ENCODE measurements around the gene SUN2. TPM values are rescaled to one million over a fixed set of nuclear protein-coding genes. Genes with fewer than 3 reads are reported as not detected.
A peak's percentile ranks its signal among the peaks of the same experiment; 100 is the strongest.

Gene SUN2
- total RNA-seq, 1 donor from 2014 or later, result 896 TPM

- H3K27ac ChIP-seq, result no peak overlapping the region
- TF ChIP-seq, protein P1, sequence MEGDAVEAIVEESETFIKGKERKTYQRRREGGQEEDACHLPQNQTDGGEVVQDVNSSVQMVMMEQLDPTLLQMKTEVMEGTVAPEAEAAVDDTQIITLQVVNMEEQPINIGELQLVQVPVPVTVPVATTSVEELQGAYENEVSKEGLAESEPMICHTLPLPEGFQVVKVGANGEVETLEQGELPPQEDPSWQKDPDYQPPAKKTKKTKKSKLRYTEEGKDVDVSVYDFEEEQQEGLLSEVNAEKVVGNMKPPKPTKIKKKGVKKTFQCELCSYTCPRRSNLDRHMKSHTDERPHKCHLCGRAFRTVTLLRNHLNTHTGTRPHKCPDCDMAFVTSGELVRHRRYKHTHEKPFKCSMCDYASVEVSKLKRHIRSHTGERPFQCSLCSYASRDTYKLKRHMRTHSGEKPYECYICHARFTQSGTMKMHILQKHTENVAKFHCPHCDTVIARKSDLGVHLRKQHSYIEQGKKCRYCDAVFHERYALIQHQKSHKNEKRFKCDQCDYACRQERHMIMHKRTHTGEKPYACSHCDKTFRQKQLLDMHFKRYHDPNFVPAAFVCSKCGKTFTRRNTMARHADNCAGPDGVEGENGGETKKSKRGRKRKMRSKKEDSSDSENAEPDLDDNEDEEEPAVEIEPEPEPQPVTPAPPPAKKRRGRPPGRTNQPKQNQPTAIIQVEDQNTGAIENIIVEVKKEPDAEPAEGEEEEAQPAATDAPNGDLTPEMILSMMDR (IDR thresholded peaks at IDR 0.05), result no peak
- H3K4me3 ChIP-seq, result no peak overlapping the region
- H3K9me3 ChIP-seq, result no peaks in the 10 kb centered on the region
- H3K4me1 ChIP-seq, result peaks cover 20 to 22% of the 10 kb centered on the region in 2 donors
- H3K36me3 ChIP-seq, result peaks cover 71 to 82% of the 10 kb centered on the region in 2 donors
- H3K27me3 ChIP-seq, result no peaks in the 10 kb centered on the region
- no peak for DNase-seq (ENCODE audit: low spot score in 2 of 2)
- intact Hi-C loops (cut with DNase I), result no loop called here
Measured at GRCh38 chr22:38736257-38736570, 19.6 kb downstream of the SUN2 start.

DNA sequence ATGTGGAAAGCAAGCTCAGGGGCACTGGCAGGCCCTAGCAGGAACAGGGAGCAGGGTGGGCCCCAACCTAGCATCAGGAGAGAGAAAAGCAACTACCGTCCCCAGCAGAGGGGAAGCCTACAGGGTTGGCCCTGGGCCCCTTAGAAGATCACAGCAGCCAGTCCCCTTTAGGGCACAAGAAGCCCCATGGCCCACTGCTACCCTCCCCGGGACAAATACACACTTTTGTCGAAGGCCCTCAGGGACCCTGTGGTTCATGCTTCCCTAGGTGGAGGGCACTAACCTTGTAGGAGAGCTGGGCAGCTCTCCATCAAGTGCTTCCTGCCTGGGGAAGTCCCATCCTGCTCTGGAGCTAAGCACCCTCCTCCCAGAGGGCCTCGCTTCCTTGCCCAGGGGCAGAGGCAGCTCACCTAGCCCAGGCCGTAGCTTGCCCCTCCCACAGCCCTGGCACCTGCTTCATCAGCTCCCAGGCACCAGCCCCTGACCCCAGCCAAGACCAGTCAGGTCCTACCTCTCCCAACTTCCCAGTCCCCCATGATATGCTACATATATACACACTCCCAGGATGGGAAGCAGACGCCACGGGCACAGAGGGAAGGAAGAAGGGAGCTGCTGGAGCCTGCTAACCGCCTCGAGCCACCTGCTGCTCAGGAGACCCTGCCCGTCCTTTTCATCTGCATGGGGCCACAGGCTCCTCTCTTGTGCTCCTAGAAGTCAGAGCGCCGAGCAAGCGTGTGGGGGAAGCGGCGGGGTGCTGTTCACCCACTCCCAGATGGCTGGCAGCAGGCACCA lies 20.1 kb downstream of the SUN2 start:
- Histone ChIP-seq H3K27me3 (no peaks in the 10 kb centered on the region), H3K27ac (peak overlapping the region in 1 of 2 donors; percentile 22), H3K4me3 (no peak overlapping the region), H3K9me3 (no peaks in the 10 kb centered on the region), H3K36me3 (peaks cover 67 to 82% of the 10 kb centered on the region in 2 donors), H3K4me1 (peaks cover 20 to 22% of the 10 kb centered on the region in 2 donors)
- no peak for DNase-seq (ENCODE audit: low spot score in 2 of 2)
- TF ChIP-seq, protein P1 (IDR thresholded peaks at IDR 0.05), result no peak
- intact Hi-C loops (cut with DNase I), result no loop called here

DNA sequence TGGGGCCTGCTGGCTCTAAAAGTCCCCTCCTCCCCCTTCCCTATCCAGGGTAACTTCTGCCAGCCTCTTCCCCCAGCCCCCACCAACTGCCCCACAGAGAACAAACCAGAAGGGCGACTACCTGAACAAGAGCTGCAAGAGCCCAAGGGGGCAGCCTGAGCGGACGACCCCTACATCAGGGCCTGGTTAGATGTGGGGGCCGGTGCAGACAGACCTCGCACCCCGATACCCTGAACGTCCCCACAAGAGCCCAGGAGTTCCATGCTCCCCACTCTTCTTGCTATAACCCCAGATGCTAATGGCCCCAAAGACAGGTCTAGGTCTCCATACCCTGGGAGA lies 20.7 kb downstream of the SUN2 start:
- peaks cover 67 to 82% of the 10 kb centered on the region in 2 donors for H3K36me3 ChIP-seq
- H3K4me3 ChIP-seq, result no peak overlapping the region
- H3K4me1 ChIP-seq, result peaks cover 20 to 22% of the 10 kb centered on the region in 2 donors
- H3K27me3 ChIP-seq, result no peaks in the 10 kb centered on the region
- no peaks in the 10 kb centered on the region for H3K9me3 ChIP-seq
- peak overlapping the region in 1 of 2 donors; percentile 83 for H3K27ac ChIP-seq
- intact Hi-C loops (cut with DNase I), result no loop called here
- TF ChIP-seq, protein P1 (IDR thresholded peaks at IDR 0.05), result no peak
- no peak for DNase-seq (ENCODE audit: low spot score in 2 of 2)

DNA sequence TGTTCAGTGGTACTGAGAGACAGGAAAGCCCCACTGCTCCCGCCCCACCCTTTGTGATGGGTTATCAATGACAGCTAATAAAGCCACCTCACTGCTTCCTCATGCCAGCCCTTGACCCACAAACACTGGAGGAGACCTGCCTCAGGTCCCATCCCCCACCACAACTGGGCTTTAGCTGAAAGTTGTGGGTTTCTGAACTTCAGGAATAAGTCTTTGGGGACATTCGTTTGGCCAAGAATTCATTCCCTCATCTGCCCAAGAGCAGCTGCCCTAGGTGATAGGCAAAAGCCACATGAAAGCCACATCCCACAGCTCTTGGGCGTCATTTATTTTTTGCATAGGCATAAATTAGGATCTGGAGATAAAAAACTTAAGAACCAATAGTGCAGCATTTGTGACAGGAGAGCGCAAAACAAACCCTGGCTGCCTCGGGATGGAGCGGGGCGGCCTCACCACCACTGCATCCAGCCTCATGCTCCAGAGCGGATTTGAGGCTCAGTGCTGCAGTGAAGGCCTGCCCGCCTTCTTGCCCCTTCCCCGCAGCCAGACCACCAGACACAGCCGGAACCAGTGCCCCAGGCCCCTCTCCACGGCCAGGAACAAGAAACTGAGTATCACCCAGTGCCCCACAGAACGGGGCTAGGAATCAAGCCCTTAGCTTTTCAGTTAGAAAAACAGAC lies 21.2 kb downstream of the SUN2 start:
- DNase-seq (ENCODE audit: low spot score in 2 of 2), result no peak
- Histone ChIP-seq H3K27ac (peak overlapping the region; percentile 69 to 83), H3K27me3 (no peaks in the 10 kb centered on the region), H3K9me3 (no peaks in the 10 kb centered on the region), H3K36me3 (peaks cover 67 to 82% of the 10 kb centered on the region in 2 donors), H3K4me1 (peaks cover 20 to 22% of the 10 kb centered on the region in 2 donors), H3K4me3 (no peak overlapping the region)
- intact Hi-C loops (cut with DNase I), result no loop called here
- TF ChIP-seq, protein P1 (IDR thresholded peaks at IDR 0.05), result no peak

DNA sequence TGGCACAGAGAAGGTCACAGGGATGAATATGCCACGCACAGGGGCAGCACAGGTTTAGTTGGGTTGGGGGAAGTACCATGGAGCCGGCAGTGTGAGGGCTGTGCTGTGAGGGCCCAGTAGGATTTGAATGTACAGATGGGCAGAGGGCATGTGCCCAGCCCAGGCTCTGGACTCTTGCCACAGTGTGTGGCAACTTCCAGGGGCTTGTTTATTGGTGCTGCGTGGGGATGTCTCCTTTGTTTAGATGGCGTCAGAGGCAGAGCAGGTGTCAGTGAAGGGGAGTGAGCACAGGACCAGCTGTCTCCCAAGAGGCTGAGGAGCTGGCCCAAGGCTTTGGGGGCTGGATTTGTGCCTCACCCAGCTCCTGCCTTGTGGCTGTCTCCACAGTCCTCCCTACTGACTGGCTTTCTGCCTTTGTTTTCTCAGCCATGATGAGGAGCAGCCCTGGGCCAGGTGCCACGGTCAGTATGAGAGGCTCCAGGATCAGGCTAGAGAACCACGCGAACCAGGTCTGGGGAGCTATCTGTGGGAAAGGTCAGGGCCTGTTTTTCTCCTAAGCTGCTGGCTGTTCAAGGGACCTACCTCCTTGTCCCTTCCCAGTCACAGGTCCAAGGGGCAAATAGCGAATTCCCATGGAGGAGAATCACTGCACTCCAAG lies 21.9 kb downstream of the SUN2 start:
- TF ChIP-seq, protein P1 (IDR thresholded peaks at IDR 0.05), result no peak
- Histone ChIP-seq H3K4me1 (peaks cover 20 to 22% of the 10 kb centered on the region in 2 donors), H3K27ac (peak overlapping the region; percentile 69 to 83), H3K27me3 (no peaks in the 10 kb centered on the region), H3K36me3 (peaks cover 67 to 82% of the 10 kb centered on the region in 2 donors), H3K4me3 (no peak overlapping the region), H3K9me3 (no peaks in the 10 kb centered on the region)
- no peak for DNase-seq (ENCODE audit: low spot score in 2 of 2)
- intact Hi-C loops (cut with DNase I), result no loop called here

All from ascending aorta (tissue), 2 donors.